HEK293 (cell line): ENCODE data around the gene TPGS1.

ENCODE experiments used
- CTCF ChIA-PET: fragments of 350-600 bp; formaldehyde crosslinking; extraction: SDS; loops from one replicate; lab custom pipeline; 2021; ENCODE audit warnings: antibody characterized with exemption; lab: Yijun Ruan, JAX
- POLR2A ChIA-PET: fragments of 300-600 bp; formaldehyde crosslinking; extraction: SDS; loops from one replicate; lab custom pipeline; 2020; ENCODE audit warnings: antibody characterized with exemption, inconsistent platforms; lab: Yijun Ruan, JAX
- H3K27ac ChIP-seq: fragments of 200-500 bp; sonication (Bioruptor generic); 2 replicates; pipeline ENCODE4 v1.5.1; 2014; ENCODE audit warnings: low read depth, low read length, control low read depth, inconsistent platforms; ENCODE audit errors: extremely low read depth
- H3K36me3 ChIP-seq, 2 experiments: fragments of 200-500 bp in 1 of 2; sonication (Bioruptor generic) in 1 of 2; 1 replicate in 1 of 2; 2 replicates in 1 of 2; pipeline ENCODE4 v1.5.1; 2014 to 2017; ENCODE audit warnings: inconsistent platforms in 2 of 2, low read length in 2 of 2; ENCODE audit not compliant: control insufficient read depth in 2 of 2, insufficient read depth in 1 of 2
- H3K4me1 ChIP-seq: fragments of 200-500 bp; sonication (Bioruptor generic); 2 replicates; pipeline ENCODE4 v1.5.1; 2014; ENCODE audit warnings: mild to moderate bottlenecking, low read length, inconsistent platforms; ENCODE audit not compliant: control insufficient read depth, insufficient read depth
- H3K4me3 ChIP-seq: 2 replicates; pipeline ENCODE4 v1.5.1; 2011; ENCODE audit warnings: low read depth, mild to moderate bottlenecking, control low read depth, low read length, moderate library complexity
- H3K9me3 ChIP-seq: fragments of 200-500 bp; sonication (Bioruptor generic); 2 replicates; pipeline ENCODE4 v1.5.1; 2014; ENCODE audit warnings: low read depth, low read length, inconsistent platforms; ENCODE audit not compliant: control insufficient read depth, insufficient read depth
- BCL6B ChIP-seq: fragments of 450-650 bp; formaldehyde crosslinking; IDR thresholded peaks from 2 replicates; pipeline ENCODE4 v1.5.1; 2017; ENCODE audit warnings: missing biosample characterization, missing genetic modification characterization
- FEZF1 ChIP-seq: fragments of 450-650 bp; formaldehyde crosslinking; IDR thresholded peaks from 2 replicates; pipeline ENCODE4 v1.5.1; 2016; ENCODE audit warnings: missing biosample characterization, missing genetic modification characterization
- GLIS1 ChIP-seq: fragments of 450-650 bp; formaldehyde crosslinking; IDR thresholded peaks from 2 replicates; pipeline ENCODE4 v1.5.1; 2016; ENCODE audit warnings: missing biosample characterization, missing genetic modification characterization
- HOXA7 ChIP-seq: sonication (generic); formaldehyde crosslinking; IDR thresholded peaks from 2 replicates; pipeline ENCODE4 v1.8.1; 2022; ENCODE audit warnings: missing genetic modification reagents, borderline replicate concordance
- KLF10 ChIP-seq: fragments of 450-650 bp; IDR thresholded peaks from 2 replicates; pipeline ENCODE4 v1.5.1; 2018; ENCODE audit warnings: missing biosample characterization, mild to moderate bottlenecking, missing genetic modification characterization
- KLF9 ChIP-seq: fragments of 450-650 bp; formaldehyde crosslinking; IDR thresholded peaks from 2 replicates; pipeline ENCODE4 v1.5.1; 2016; ENCODE audit warnings: missing biosample characterization, missing genetic modification characterization, low read depth
- SP2 ChIP-seq: fragments of 450-650 bp; formaldehyde crosslinking; IDR thresholded peaks from 2 replicates; pipeline ENCODE4 v1.5.1; 2016; ENCODE audit warnings: missing biosample characterization, missing genetic modification characterization
- ZBTB11 ChIP-seq: fragments of 450-650 bp; formaldehyde crosslinking; conservative IDR thresholded peaks from 2 replicates; pipeline ENCODE4 v1.5.1; 2016; ENCODE audit warnings: low read depth, missing biosample characterization, missing genetic modification characterization
- ZNF248 ChIP-seq: fragments of 450-650 bp; formaldehyde crosslinking; IDR thresholded peaks from 2 replicates; pipeline ENCODE4 v1.5.1; 2017; ENCODE audit warnings: missing biosample characterization, missing genetic modification characterization
- ZNF549 ChIP-seq: fragments of 450-650 bp; IDR thresholded peaks from 2 replicates; pipeline ENCODE4 v1.5.1; 2018; ENCODE audit warnings: missing biosample characterization, missing genetic modification characterization, mild to moderate bottlenecking, inconsistent platforms, moderate library complexity
- ZNF610 ChIP-seq: fragments of 450-650 bp; formaldehyde crosslinking; IDR thresholded peaks from 2 replicates; pipeline ENCODE4 v1.5.1; 2016; ENCODE audit warnings: missing biosample characterization, missing genetic modification characterization, borderline replicate concordance
- ZNF830 ChIP-seq: fragments of 450-650 bp; IDR thresholded peaks from 2 replicates; pipeline ENCODE4 v1.5.0; 2018; ENCODE audit warnings: missing biosample characterization, missing genetic modification characterization, low read depth, mild to moderate bottlenecking, moderate library complexity
- TF ChIP-seq, protein P1 (sequence below): fragments of 450-650 bp; formaldehyde crosslinking; IDR thresholded peaks from 2 replicates; pipeline ENCODE4 v1.5.1; 2016; ENCODE audit warnings: missing biosample characterization, missing genetic modification characterization

Gene TPGS1

DNA sequence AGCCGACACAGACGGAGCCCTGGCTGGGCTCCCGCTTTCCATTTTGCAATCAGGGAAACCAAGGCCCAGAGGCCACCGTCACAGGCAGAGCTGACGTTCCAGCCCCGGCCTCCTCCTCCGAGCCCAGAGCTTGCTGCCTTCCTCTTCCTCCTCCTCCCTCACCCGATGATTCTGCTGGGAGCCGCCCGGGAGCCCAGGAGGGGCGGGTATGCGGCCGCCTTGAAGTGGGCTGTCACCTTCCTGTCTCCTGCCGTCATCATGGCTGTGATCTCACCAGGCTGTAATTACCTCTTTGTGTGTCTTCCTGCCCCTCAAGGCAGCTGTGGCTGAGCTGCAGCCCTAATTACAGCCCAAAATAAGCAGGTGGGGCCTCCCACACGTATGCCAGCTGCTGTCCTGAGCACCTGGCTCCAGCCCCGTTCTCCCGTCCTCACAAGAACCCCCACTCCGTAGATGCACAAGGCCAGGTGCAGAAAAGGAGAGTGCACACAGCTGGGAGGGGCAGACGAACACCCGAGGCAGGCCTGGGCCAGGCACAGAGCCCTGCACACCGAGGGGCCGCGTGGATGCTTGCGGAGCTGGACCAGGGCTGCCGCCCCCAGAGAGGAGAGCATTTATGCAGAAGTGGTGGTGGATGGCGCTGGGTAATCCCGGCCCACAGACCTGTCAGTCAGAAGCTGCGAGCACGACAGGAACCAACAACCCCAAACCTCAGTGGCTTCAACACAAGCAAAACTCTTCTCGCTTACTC is 4.0 kb downstream of the TPGS1 start (continued):
- no peak for TF ChIP-seq ZBTB11 (tag by site-specific recombination)
- TF ChIP-seq KLF10: peak; percentile 48; the same call in 1 of the 2 replicates
- TF ChIP-seq FEZF1 (tag by site-specific recombination): peak; percentile 60
- peak; percentile 79 for TF ChIP-seq SP2 (tag by site-specific recombination)
- TF ChIP-seq, protein P1, sequence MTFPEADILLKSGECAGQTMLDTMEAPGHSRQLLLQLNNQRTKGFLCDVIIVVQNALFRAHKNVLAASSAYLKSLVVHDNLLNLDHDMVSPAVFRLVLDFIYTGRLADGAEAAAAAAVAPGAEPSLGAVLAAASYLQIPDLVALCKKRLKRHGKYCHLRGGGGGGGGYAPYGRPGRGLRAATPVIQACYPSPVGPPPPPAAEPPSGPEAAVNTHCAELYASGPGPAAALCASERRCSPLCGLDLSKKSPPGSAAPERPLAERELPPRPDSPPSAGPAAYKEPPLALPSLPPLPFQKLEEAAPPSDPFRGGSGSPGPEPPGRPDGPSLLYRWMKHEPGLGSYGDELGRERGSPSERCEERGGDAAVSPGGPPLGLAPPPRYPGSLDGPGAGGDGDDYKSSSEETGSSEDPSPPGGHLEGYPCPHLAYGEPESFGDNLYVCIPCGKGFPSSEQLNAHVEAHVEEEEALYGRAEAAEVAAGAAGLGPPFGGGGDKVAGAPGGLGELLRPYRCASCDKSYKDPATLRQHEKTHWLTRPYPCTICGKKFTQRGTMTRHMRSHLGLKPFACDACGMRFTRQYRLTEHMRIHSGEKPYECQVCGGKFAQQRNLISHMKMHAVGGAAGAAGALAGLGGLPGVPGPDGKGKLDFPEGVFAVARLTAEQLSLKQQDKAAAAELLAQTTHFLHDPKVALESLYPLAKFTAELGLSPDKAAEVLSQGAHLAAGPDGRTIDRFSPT (tag by site-specific recombination): peak; percentile 66
- TF ChIP-seq BCL6B: no peak
- no peak for TF ChIP-seq KLF9
- TF ChIP-seq HOXA7 (CRISPR knock-in tag): no peak
- TF ChIP-seq ZNF830 (tag by site-specific recombination): no peak
- no peak for TF ChIP-seq ZNF549 (tag by site-specific recombination)
- TF ChIP-seq GLIS1 (tag by site-specific recombination): peak; percentile 90

GRCh38 chr19:512547-513365 is 5.5 kb downstream of the TPGS1 start:
- no peak overlapping the region for H3K4me3 ChIP-seq
- no peak overlapping the region for H3K27ac ChIP-seq
- H3K36me3 ChIP-seq: peaks cover 0 to 11% of the 10 kb centered on the region in 2 experiments; a peak in 1 of 3 replicates
- CTCF ChIA-PET: interaction anchor here (2.1 kb wide), 1 partner anchor 62 kb away, joined by 6 read pairs; no protein-coding TSS in a partner anchor
- no peak for TF ChIP-seq ZNF610
- no peak for TF ChIP-seq ZNF248 (tag by site-specific recombination)
- peak; percentile 40; the same call in 1 of the 2 replicates for TF ChIP-seq KLF9
- TF ChIP-seq KLF10: 0 out of 2 replicates have a peak, but pooled peaks have one; percentile 21
- H3K4me1 ChIP-seq: peaks cover 5% of the 10 kb centered on the region; the same call in 1 of the 2 replicates
- POLR2A ChIA-PET: no interaction called here
- no peaks in the 10 kb centered on the region for H3K9me3 ChIP-seq
